Mononuclear cell (primary cell): ENCODE measurements around the gene PRPF8. TPM values are rescaled to one million over a fixed set of nuclear protein-coding genes. Genes with fewer than 3 reads are reported as not detected.

ENCODE experiments used
- H3K27me3 ChIP-seq: 2 replicates; pipeline ENCODE4 v1.6.0; 2011; ENCODE audit warnings: low read length, control low read depth; ENCODE audit not compliant: insufficient read depth
- H3K4me1 ChIP-seq: 2 replicates; pipeline ENCODE4 v1.5.1; 2011; ENCODE audit warnings: mild to moderate bottlenecking, low read length, control low read depth; ENCODE audit not compliant: insufficient read depth
- H3K4me3 ChIP-seq: 2 replicates; pipeline ENCODE4 v1.5.1; 2011; ENCODE audit warnings: mild to moderate bottlenecking, low read length, moderate library complexity
- H3K9me3 ChIP-seq: 2 replicates; pipeline ENCODE4 v1.5.1; 2011; ENCODE audit warnings: low read depth, mild to moderate bottlenecking, control low read depth, low read length
- total RNA-seq: library from RNA; depleted of rRNA; stranded (reverse); fragments of >200 nt; gene quantifications from one replicate; pipeline ENCODE4 v1.2.3, GENCODE V29; 2012

PRPF8 gene
- total RNA-seq, 1 donor, result 186 TPM

- Histone ChIP-seq H3K4me1 (peaks cover 40% of the 10 kb centered on the region), H3K9me3 (no peaks in the 10 kb centered on the region), H3K27me3 (no peaks in the 10 kb centered on the region), H3K4me3 (no peak overlapping the region)
Measured at GRCh38 chr17:1616101-1616500, 68.6 kb downstream of the PRPF8 start.

DNA sequence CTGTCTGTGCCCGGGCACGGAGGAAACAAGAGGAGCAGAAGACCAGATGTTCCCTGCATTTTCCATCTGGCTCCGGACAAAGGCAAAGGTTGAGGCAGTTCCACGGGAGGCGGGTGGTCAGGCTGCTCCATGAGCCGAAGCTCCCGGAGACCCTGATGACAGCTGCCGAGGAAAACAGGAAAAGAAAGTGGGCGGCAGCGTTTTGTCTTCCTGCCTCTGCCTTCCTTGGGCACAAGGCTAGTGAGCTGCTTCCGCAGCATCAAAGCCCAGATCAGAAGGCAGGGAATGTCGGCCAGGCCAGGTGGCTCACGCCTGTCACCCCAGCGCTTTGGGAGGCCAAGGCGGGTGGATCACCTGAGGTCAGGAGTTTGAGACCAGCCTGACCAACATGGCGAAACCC lies 72.3 kb downstream of the PRPF8 start:
- H3K4me1 ChIP-seq, result peaks cover 63% of the 10 kb centered on the region
- H3K4me3 ChIP-seq, result no peak overlapping the region
- no peaks in the 10 kb centered on the region for H3K9me3 ChIP-seq
- no peaks in the 10 kb centered on the region for H3K27me3 ChIP-seq

DNA sequence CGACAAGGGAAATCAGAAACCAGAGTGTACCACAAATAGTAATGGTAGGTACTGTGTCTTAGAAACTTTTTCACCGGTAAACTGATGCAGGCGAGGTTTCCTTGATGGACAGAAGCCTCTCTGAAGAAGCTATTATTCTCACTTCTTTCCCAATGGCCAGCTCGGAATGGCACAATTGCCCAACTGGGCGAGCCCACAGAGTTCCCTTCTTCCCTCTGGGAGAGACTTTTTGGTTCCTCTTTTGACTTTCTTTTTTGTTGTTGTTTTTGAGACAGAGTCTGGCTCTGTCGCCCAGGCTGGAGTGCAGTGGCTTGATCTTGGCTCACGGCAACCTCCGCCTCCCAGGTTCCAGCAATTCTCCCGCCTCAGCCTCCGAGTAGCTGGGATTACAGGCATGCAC lies 73.0 kb downstream of the PRPF8 start:
- Histone ChIP-seq H3K9me3 (no peaks in the 10 kb centered on the region), H3K4me3 (no peak overlapping the region), H3K4me1 (peaks cover 70% of the 10 kb centered on the region), H3K27me3 (no peaks in the 10 kb centered on the region)

GRCh38 chr17:1608676-1609075 lies 76.0 kb downstream of the PRPF8 start:
- Histone ChIP-seq H3K27me3 (no peaks in the 10 kb centered on the region), H3K9me3 (no peaks in the 10 kb centered on the region), H3K4me3 (no peak overlapping the region), H3K4me1 (peaks cover 80% of the 10 kb centered on the region)

DNA sequence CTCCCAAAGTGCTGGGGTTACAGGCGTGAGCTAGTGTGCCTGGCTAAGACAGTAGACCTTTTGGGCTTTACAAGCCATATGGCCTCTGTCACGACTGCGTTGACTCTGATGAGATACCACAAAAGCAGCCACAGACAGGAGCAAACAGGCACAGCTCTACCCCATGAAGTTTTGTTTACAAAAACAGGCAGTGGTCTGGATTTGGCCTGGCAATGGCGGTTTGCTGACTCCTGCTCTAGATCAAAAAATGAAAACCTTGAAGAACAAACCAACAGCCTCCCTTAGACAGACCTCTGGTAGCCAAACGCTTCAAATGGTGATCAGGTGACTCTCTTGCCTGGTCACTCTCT lies 76.7 kb downstream of the PRPF8 start:
- peaks cover 76% of the 10 kb centered on the region for H3K4me1 ChIP-seq
- H3K27me3 ChIP-seq, result no peaks in the 10 kb centered on the region
- H3K4me3 ChIP-seq, result no peak overlapping the region
- H3K9me3 ChIP-seq, result no peaks in the 10 kb centered on the region

- Histone ChIP-seq H3K4me1 (peaks cover 61% of the 10 kb centered on the region), H3K9me3 (no peaks in the 10 kb centered on the region), H3K27me3 (no peaks in the 10 kb centered on the region), H3K4me3 (no peak overlapping the region)
Measured at GRCh38 chr17:1606352-1606985, 78.2 kb downstream of the PRPF8 start.

DNA sequence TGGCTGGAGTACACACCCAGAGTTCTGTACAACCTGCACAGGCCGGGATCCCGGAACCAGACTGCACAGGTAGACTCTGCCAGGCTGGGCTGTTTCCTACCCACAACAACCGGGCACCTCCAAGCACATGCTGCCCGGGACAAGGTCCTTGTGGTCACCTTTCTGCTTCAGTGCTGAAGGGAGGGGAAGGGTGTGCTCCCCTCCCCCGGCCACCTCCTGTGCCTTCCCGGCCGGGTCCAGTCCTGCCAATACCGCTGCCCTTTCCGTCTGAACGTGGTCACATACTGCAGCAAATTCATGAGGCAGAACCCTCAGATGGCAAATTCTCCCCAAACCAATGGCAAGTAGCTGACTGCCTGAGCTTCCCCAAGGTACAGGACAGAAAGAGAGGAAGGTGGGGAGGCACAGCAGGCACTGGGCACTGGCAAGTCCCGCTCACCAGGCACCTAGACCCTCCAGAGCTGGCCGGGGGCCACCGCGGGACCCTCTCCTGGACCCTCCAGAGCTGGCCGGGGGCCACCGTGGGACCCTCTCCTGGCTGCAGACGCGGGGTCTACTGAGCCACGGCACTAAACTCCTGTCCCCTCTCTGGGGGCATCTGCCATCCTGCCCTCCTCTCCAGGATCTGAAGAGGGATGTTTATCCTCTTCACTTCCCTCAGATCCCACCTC lies 78.9 kb downstream of the PRPF8 start:
- Histone ChIP-seq H3K27me3 (no peaks in the 10 kb centered on the region), H3K4me1 (peaks cover 55% of the 10 kb centered on the region), H3K9me3 (no peaks in the 10 kb centered on the region), H3K4me3 (no peak overlapping the region)

DNA sequence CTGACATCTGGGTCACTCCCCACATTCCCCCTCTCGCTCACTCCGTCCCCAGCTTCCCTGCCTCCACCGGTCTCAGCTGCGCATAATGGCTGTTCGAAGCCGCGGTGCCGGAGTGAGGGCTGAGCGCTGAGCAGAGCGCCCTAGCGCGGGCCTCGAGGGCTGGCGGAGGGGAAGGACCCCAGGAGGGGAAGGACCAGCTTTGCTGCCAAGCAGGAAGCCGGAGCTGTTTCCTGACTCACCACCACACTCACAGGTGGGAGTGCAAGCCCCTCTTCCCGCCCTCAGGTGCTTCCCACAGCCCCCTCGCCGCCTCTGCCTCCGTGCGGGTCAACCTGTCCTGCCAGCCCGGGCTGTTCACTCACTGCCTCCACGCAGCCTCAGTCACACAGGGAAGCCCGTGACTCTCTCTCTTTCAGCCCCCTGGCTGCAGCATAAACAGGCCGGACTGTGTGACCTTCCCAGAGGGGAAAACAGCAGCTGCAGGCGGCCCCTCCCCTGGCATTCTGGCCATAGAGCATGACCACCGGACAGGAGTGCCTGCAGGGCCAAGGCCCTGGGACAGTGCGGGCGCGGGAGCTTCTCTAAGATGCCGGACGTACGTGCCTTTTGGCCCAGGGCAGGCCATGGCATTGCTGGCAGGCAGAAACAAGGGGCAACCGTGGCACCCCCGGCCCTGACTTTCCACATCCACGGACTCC lies 79.7 kb downstream of the PRPF8 start:
- no peak overlapping the region for H3K4me3 ChIP-seq
- H3K9me3 ChIP-seq, result no peaks in the 10 kb centered on the region
- H3K4me1 ChIP-seq, result peaks cover 47% of the 10 kb centered on the region
- no peaks in the 10 kb centered on the region for H3K27me3 ChIP-seq

DNA sequence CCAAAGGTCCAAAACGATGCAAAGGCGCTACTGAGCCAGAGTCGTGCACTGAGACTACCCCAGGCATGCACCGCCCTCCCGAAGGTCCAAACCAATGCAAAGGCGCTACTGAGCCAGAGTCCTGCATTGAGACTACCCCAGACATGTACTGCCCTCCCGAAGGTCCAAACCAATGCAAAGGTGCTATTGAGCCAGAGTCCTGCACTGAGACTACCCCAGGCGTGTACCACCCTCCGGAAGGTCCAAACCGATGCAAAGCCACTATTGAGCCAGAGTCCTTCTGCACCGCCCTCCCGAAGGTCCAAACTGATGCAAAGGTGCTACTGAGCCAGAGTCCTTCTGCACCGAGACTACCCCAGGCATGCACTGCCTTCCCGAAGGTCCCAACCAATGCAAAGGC lies 83.1 kb downstream of the PRPF8 start:
- no peaks in the 10 kb centered on the region for H3K27me3 ChIP-seq
- no peak overlapping the region for H3K4me3 ChIP-seq
- H3K9me3 ChIP-seq, result no peaks in the 10 kb centered on the region
- H3K4me1 ChIP-seq, result peaks cover 16% of the 10 kb centered on the region

Other genes starting within 250 kb of the PRPF8 start
- 20.0 TPM for gene CRK, start 228.6 kb downstream of the PRPF8 start, total RNA-seq
- 12.1 TPM for gene MYO1C, start 192.2 kb downstream of the PRPF8 start, total RNA-seq
- 102 TPM for gene INPP5K, start 168.3 kb downstream of the PRPF8 start, total RNA-seq
- gene PITPNA, start 122.1 kb downstream of the PRPF8 start, total RNA-seq, result 16.8 TPM
- 88.4 TPM for gene SLC43A2, start 56.0 kb downstream of the PRPF8 start, total RNA-seq
- gene SCARF1, start 39.1 kb downstream of the PRPF8 start, total RNA-seq, result 4.6 TPM
- gene RILP, start 35.0 kb downstream of the PRPF8 start, total RNA-seq, result 6.7 TPM
- gene TLCD2, start 25.5 kb upstream of the PRPF8 start, total RNA-seq, result under 0.01 TPM
- 19.9 TPM for gene WDR81, start 39.8 kb upstream of the PRPF8 start, total RNA-seq
- 0.52 TPM for gene SERPINF2, start 58.0 kb upstream of the PRPF8 start, total RNA-seq
- gene SERPINF1, start 77.2 kb upstream of the PRPF8 start, total RNA-seq, result 15.1 TPM
- 7.1 TPM for gene SMYD4, start 145.0 kb upstream of the PRPF8 start, total RNA-seq
- gene RPA1, start 145.1 kb upstream of the PRPF8 start, total RNA-seq, result 21.3 TPM